HG03469 (cell line): Measurements from ENCODE around the gene TBC1D28.
A peak's percentile ranks its signal among the peaks of the same experiment; 100 is the strongest.
"Not testable (repeated sequence)": the region's sequence is repeated elsewhere in the genome, so short reads cannot be mapped to it uniquely, and the experiment has no call there.

Experiments used
- ATAC-seq: cut with Tn5 transposase; IDR thresholded peaks from one replicate; pipeline ENCODE4 v1.9.1; 2021; ENCODE audit warnings: mild to moderate bottlenecking, moderate library complexity, moderate number of reproducible peaks; ENCODE audit not compliant: unreplicated experiment

Gene TBC1D28

DNA sequence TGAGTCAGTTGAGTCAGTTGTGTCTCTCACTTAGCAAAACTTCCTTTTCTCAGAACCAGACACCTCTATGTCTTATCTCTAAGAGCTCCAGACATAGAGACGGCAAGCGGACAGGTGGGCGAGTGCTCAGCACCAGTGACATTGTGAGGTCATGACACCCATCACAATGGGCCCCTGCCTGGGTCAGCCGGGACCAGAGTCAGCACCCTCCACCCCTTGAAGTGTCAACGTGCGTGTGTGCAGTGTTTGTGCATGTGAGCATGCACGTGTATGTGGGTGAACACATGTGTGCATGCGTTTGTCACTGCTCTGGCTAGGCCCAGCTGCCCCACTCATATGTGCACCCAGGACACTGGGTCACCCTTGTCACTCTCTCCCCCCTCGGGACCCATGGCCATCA is at the start of gene TBC1D28:
Gene TBC1D28, minus strand, starts transcription at position 101 of the 400 bp plus-strand sequence. CDS start 3,039 bp downstream, outside the sequence.
- ATAC-seq: not testable (repeated sequence)

DNA sequence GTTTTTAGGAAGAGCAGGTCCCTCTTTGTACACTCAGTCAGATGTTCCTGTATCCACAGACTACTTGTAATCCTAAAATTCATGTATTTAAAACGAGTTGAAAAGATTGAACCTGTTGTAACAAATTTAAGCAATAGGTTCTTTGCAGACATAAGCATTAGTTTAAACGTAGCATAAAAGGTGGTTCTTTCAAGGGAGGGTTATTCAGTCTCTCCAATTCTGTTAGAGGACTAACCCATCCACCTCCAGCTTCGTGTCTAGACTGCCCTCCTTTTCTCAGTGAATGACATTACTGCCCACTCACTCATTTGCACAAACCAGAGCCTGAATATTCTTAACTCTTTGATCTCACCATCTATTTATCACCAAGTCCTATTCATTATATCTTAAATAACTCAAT is 38.5 kb upstream of the TBC1D28 start:
- not testable (repeated sequence) for ATAC-seq

DNA sequence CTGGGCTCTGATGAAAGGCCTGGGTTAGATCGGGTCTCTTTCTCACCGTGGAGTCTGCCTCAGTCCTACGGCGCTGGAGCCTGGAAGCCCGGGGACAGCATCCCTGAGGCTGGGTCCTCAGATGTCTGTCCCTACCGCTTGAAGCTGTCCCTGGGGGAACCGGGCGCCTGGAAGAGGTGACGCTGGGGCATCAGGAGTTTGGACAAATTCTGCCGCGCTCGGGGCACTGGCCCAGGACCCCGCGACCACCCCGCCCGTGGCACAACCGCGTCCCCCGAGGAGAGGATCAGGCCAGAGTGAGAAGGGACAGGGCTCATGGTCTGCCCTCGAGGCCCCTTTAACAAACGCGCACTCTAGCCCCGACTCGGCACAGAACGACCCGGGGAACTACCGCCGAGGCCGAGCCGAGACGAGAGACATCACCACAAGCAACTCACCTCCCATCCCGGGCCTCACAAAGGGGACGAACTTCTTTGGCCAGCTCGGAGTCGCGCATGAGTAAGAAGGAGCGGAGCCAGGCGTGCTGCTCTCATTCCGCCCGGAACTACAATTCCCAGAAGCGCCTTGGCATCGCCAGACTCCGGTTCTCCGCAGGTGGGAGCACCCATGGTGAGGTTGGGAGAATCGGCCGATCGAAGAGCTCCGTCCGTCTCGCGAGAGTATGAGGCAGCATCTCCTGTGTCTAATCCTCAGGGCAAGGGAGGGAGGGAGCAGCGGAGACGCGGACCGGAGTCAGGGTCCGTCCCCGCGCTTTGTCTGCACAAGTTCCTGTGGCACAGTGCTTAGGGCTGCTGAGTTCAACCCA is 37.8 kb upstream of the TBC1D28 start, which contains the start of gene FOXO3B:
Gene FOXO3B, minus strand, starts transcription at position 548 of the 805 bp plus-strand sequence. CDS start 663 bp downstream, outside the sequence.
- peak; percentile 82 for ATAC-seq

DNA sequence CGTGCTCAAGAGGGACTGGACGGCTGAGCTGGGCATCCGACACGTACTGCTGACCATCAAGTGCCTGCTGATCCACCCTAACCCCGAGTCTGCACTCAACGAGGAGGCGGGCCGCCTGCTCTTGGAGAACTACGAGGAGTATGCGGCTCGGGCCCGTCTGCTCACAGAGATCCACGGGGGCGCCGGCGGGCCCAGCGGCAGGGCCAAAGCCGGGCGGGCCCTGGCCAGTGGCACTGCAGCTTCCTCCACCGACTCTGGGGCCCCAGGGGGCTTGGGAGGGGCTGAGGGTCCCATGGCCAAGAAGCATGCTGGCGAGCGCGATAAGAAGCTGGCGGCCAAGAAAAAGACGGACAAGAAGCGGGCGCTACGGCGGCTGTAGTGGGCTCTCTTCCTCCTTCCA is 33.2 kb upstream of the TBC1D28 start:
- ATAC-seq: not testable (repeated sequence)

GRCh38 chr17:18676928-18677327 is 32.7 kb upstream of the TBC1D28 start:
- ATAC-seq: not testable (repeated sequence)

DNA sequence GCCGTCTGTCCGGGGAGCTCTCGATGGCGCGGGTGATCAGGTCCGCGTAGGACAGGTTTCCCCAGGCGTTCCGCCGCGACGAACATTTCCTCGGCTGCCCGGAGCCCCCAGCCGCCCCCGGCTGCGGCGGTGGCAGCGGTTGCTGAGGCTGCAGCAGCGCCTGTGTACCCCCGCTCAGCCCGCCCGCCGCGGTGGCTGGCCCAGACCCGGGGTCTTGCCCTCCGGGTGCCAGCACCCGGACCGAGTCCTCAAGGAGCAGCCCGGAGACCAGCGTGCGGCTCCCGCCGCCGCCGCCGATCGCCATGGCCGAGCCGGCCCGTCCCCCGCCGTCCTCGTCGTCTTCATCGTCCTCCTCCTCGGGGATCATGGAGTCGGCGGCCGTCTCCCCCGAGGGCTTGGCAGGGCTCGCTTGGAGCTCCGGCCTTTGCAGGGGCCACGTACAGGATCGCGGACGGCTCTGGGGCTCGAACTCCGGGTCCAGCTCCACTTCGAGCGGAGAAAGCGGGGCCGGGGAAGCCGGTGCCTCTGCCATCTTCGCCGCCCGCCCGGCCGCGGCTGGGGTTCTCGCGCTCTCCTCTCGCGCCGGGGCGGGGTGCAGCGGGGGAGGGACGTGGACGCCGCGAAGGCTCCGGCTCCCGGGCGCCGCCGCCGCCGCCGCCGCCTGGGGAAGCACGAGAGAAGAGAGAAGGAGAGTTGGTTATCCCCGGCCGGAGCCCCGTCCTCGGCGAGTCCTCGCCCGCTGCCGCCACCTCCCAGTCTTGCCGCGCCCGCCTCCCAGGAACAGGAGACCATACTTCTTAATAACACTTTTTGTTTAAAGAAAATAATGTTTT is 28.4 kb upstream of the TBC1D28 start:
- ATAC-seq: not testable (repeated sequence)

DNA sequence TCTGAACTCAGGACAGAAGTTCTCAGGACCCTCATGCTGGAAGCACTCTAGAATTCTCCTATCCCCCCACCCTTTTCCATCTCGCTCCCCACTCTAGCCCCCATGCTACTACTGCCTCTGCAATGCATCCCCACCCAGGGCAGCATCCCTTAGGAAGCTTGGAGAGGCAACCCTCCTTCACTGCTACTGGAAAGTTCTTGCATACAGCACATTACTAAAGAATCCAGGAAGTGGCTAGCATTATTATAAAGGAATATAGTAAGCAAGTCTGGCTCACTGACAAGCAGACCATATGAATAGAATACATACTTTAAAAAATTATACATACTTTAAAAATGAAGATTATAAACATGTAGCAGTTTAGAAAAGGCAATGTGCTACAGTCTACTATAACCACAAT is 24.4 kb upstream of the TBC1D28 start:
- not testable (repeated sequence) for ATAC-seq

- ATAC-seq: not testable (repeated sequence)
These were observed 23.3 kb upstream of the TBC1D28 start for GRCh38 chr17:18667535-18667934.

DNA sequence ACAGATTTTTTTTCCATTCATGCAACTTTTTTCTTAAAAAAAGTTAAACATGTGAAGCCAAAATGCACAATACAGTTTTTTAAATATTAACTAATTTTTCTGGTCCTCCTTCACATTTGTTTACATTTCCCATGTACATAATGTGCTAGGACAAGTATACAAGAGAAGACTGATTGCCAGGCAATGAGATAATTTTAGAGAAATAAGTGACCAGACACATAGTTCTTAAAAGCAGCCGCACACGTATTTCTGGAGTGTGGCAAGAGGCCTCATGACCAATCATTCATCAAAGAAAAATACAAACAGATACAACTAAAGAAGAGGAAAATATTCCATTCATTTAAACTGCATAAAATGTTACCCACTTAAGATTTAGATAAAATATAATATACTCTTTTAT is 22.1 kb upstream of the TBC1D28 start:
- not testable (repeated sequence) for ATAC-seq

- not testable (repeated sequence) for ATAC-seq
These were observed 17.9 kb upstream of the TBC1D28 start for GRCh38 chr17:18661924-18662624.

- ATAC-seq: not testable (repeated sequence)
These were observed 5.9 kb upstream of the TBC1D28 start for GRCh38 chr17:18650094-18650493.

DNA sequence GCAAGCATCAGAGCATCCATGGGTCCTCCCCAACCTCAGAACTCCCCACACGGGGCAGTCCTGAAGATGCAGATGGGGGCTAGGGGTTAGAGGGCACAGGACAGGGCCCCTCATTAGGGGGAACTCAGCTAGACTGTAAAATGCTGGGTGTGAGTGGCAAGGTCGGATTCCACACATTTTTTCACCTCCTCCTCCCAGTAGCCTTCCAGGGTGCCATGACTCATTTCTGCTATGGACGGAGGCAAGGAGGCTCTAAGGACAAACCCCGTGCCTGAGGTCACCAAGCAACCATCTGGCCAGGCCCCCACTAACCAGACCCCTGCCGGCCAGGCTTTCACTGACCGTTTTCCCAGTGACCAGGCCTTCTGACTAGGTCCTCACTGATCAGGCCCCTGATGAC is 1.1 kb downstream of the TBC1D28 start:
- ATAC-seq: not testable (repeated sequence)

DNA sequence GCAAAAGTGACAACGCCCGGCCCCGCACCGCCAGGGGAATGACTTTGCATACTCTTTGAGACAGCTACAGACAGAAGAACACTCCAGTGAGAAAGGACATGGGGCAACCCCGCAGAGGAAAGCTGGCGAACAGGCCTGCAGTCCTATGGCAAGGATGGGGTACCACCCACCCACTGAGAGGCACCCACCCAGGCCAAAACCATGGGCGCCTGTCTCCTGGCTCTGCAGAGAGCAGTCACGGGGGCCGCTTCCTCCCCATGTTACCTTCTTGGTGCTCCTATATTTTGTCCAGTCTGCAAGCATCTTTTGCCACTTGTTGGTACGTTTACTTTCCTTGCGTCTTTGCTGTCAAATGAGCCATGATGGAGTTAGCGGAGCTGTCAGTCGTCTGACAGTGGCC is 5.8 kb downstream of the TBC1D28 start:
- ATAC-seq: not testable (repeated sequence)

- not testable (repeated sequence) for ATAC-seq
These were observed 8.0 kb downstream of the TBC1D28 start for GRCh38 chr17:18636237-18636636.

- not testable (repeated sequence) for ATAC-seq
These were observed 8.4 kb downstream of the TBC1D28 start for GRCh38 chr17:18635773-18636172.

- ATAC-seq: not testable (repeated sequence)
These were observed 9.5 kb downstream of the TBC1D28 start for GRCh38 chr17:18634550-18635263.

DNA sequence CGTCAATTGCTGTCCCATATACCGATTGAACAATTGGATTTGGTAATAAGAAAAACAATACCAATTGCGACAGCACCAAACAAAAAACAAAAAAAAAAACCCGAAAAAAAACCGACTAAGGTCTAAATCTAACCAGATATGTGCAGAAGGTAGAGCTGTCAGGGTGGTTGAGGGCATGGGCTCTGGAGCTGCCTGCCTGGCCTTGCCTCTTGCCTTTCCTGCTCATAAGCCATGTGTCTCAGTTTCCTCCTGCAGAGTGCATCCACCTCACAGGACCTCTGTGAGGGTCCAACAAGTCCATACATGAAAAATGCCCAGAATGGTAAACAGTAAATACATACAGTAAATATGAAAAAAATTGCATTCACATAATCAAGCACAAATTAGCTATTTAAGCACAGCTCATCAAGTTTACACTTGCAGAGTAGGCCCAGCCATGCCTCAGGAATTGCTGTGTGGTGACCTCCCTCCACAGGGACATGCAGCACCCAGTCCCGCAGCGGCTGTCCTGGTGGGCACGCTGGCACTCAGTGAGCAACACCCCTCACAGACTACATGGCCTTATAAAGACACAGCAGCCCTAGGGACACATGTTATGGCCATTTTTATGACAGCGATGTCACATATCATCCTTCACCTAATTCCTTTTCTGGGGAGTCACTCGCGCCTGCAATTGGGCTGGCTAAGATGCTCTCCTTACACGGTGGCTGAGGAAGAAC is 17.9 kb downstream of the TBC1D28 start:
- no peak for ATAC-seq

DNA sequence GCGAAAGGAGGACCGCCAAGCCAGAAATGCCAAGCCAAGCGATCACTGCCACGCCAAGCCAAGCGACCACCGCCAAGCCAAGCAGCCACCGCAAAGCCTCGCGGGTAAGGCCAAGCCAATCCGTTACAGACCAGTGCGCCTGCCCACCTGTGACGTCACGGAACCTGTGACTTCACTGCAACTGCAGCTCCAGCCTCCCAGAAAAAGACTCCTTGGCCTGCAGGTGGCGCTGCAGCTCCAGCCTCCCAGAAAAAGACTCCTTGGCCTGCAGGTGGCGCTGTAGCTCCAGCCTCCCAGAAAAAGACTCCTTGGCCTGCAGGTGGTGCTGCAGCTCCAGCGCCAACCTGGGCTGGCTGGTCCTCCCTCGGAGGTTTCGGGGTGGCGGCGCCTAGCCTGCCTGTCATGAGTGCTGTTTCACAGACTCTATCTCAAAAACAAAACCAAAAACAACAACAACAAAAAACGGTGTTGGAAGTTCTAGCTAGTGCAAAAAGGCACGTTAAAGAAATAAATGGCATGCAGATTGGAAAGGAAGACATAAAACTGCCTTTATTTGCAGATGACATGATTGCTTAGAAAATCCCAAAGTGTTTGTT is 18.6 kb downstream of the TBC1D28 start:
- peak; percentile 46 for ATAC-seq

- not testable (repeated sequence) for ATAC-seq
These were observed 19.2 kb downstream of the TBC1D28 start for GRCh38 chr17:18624862-18625501.
